Left lung (tissue), 10 donors: Measurements from ENCODE around the gene APLP2. TPM values are rescaled to one million over a fixed set of nuclear protein-coding genes. Genes with fewer than 3 reads are reported as not detected.

Experiments used
- ATAC-seq: fragments of 200-7000 bp; cut with Tn5 transposase; one replicate; pipeline ENCODE4 v1.9.1; 2020; ENCODE audit warnings: moderate library complexity
- DNase-seq, 4 donors: peaks; one replicate each; pipeline ENCODE4 v3.0.0-alpha.2; 2013 to 2020
- H3K27ac ChIP-seq, 2 donors: fragments of 200-600 bp; sonication (generic) in 1 of 2; one replicate each; pipeline versions ENCODE4 v1.5.0 to v1.8.0; 2020 to 2021
- H3K27me3 ChIP-seq, 2 donors: fragments of 200-600 bp; sonication (generic) in 1 of 2; one replicate each; pipeline versions ENCODE4 v1.5.0 to v1.8.0; 2020 to 2021
- H3K36me3 ChIP-seq, 2 donors: fragments of 200-600 bp; sonication (generic) in 1 of 2; one replicate each; pipeline versions ENCODE4 v1.5.0 to v1.8.0; 2020 to 2021
- H3K4me1 ChIP-seq, 2 donors: fragments of 200-600 bp; one replicate each; pipeline ENCODE4 v1.8.0; 2021
- H3K4me3 ChIP-seq, 2 donors: fragments of 200-600 bp; sonication (generic) in 1 of 2; one replicate each; pipeline versions ENCODE4 v1.5.0 to v1.8.0; 2020 to 2021; ENCODE audit warnings: mild to moderate bottlenecking in 1 of 2
- H3K9me3 ChIP-seq, 2 donors: fragments of 200-600 bp; sonication (generic) in 1 of 2; one replicate each; pipeline versions ENCODE4 v1.5.0 to v1.8.0; 2020 to 2021
- intact Hi-C, 2 donors: fragments of 100-400 bp; cut with DNase I; formaldehyde crosslinking; loops; one replicate each; pipeline versions ENCODE4 v1.11.2 to v1.14.2; 2022
- polyA plus RNA-seq, 6 donors: library from polyadenylated mRNA; unstranded; fragments of 120-200 nt; gene quantifications; one replicate each; pipeline ENCODE4 v1.2.1, GENCODE V29; 2013; ENCODE audit not compliant: insufficient read length in 6 of 6
- total RNA-seq, 2 donors: library from RNA; stranded (reverse); fragmentation: NEBNext Ultra II Directional; extraction: Animal tissue kit (Norgen Biotek cat#: 25700); gene quantifications; one replicate each; pipeline ENCODE4 v1.2.1, GENCODE V29; 2021
- TF ChIP-seq, protein P1 (sequence below), 2 donors: fragments of 200-600 bp; sonication (generic) in 1 of 2; IDR thresholded peaks; one replicate each; pipeline versions ENCODE4 v1.5.0 to v1.8.0; 2021; ENCODE audit warnings: antibody characterized with exemption in 2 of 2
- donor health status: DM: no; HTN: yes; CAD: no.
- donor health status: DM: no; HTN: no; CAD: no.

Gene APLP2
- total and polyA plus RNA-seq, 8 donors = 405 to 646 (median 486) TPM

DNA sequence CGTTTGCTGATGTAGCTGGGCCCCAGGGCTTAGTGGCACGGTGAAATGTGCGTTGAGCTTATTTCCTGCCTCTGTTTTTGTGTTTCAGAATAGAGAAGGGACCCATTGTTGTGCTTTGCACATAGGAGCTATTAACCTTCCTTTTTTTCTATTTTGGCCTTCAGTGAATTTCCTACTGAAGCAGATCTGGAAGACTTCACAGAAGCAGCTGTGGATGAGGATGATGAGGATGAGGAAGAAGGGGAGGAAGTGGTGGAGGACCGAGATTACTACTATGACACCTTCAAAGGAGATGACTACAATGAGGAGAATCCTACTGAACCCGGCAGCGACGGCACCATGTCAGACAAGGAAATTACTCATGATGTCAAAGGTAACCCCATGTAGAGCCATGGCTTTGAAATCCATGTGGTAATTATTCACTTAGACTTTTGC is 52.5 kb downstream of the APLP2 start:
- Histone ChIP-seq H3K27me3 (no peaks in the 10 kb centered on the region), H3K4me3 (no peak overlapping the region), H3K36me3 (peaks cover 0 to 36% of the 10 kb centered on the region in 2 donors), H3K27ac (peak overlapping the region in 1 of 2 donors; percentile 85), H3K9me3 (no peaks in the 10 kb centered on the region), H3K4me1 (peaks cover 25 to 93% of the 10 kb centered on the region in 2 donors)
- intact Hi-C loops = loop anchor here in 1 of 2 donors (5.0 kb wide), 1 partner anchor 120 kb away; the partner anchor contains the start of gene PRDM10
- TF ChIP-seq, protein P1, sequence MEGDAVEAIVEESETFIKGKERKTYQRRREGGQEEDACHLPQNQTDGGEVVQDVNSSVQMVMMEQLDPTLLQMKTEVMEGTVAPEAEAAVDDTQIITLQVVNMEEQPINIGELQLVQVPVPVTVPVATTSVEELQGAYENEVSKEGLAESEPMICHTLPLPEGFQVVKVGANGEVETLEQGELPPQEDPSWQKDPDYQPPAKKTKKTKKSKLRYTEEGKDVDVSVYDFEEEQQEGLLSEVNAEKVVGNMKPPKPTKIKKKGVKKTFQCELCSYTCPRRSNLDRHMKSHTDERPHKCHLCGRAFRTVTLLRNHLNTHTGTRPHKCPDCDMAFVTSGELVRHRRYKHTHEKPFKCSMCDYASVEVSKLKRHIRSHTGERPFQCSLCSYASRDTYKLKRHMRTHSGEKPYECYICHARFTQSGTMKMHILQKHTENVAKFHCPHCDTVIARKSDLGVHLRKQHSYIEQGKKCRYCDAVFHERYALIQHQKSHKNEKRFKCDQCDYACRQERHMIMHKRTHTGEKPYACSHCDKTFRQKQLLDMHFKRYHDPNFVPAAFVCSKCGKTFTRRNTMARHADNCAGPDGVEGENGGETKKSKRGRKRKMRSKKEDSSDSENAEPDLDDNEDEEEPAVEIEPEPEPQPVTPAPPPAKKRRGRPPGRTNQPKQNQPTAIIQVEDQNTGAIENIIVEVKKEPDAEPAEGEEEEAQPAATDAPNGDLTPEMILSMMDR (IDR thresholded peaks at IDR 0.05) = no peak
- ATAC-seq = no peak
- DNase-seq = no peak

DNA sequence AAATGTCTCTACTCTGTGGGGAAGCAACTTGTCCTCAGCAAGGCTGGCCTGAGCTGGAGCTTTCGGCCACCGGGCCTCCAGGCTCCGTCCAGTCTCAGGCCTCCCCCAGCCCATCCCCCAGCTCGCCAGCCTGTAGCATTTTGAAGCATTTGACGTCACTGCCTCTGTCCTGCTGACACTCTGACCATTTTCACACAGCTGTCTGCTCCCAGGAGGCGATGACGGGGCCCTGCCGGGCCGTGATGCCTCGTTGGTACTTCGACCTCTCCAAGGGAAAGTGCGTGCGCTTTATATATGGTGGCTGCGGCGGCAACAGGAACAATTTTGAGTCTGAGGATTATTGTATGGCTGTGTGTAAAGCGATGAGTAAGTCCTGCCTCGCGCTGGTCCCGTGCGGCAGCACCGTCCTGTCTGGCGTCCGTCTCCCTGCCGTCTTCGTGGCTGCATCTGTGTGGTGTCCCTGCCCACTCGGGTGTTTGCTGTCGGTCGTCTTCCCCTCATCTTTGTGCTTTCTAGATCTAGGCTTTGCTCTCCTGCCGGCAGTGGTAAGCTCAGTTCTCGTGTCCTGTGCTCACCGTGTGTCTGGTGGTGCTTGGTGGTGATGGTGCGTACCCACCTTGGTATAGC is 53.8 kb downstream of the APLP2 start:
- Histone ChIP-seq H3K4me1 (peaks cover 25 to 83% of the 10 kb centered on the region in 2 donors), H3K27ac (peak overlapping the region; percentile 62 to 85), H3K36me3 (peaks cover 0 to 50% of the 10 kb centered on the region in 2 donors), H3K9me3 (no peaks in the 10 kb centered on the region), H3K4me3 (no peak overlapping the region), H3K27me3 (no peaks in the 10 kb centered on the region)
- TF ChIP-seq, protein P1 (IDR thresholded peaks at IDR 0.05) = no peak
- DNase-seq = no peak
- intact Hi-C loops = loop anchor here in 1 of 2 donors (5.0 kb wide), 1 partner anchor 121 kb away; the partner anchor contains the start of gene PRDM10
- no peak for ATAC-seq

DNA sequence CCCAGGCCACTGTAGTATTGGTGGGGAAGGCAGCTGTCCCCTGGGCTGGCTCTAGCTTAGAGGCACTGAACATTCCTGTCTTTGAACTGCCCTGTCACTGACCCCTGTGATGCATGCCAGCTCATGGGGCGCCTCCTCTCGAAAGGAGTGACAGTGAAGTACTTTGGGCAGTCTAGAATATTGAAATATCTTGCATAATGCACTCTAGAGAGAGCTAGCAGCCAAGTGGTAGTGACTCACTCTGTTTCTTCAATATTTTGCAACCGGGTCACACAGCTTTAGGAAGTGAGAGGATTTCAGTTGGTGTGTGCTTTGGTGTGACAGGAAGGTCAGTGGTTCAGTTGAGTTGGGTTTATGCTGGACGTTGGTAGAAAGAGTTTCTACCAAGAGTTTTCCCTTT is 54.4 kb downstream of the APLP2 start:
- ATAC-seq (peak; percentile 94), DNase-seq (peak in 3 of 4 donors; percentile 59 to 93 (median 90))
- peaks cover 25 to 77% of the 10 kb centered on the region in 2 donors for H3K4me1 ChIP-seq
- intact Hi-C loops = loop anchor here in 1 of 2 donors (5.0 kb wide), 1 partner anchor 122 kb away; the partner anchor contains the start of gene PRDM10
- TF ChIP-seq, protein P1 (IDR thresholded peaks at IDR 0.05) = no peak
- H3K9me3 ChIP-seq = no peaks in the 10 kb centered on the region
- peaks cover 1 to 55% of the 10 kb centered on the region in 2 donors for H3K36me3 ChIP-seq
- H3K4me3 ChIP-seq = no peak overlapping the region
- H3K27ac ChIP-seq = peak overlapping the region; percentile 62 to 85
- H3K27me3 ChIP-seq = no peaks in the 10 kb centered on the region

DNA sequence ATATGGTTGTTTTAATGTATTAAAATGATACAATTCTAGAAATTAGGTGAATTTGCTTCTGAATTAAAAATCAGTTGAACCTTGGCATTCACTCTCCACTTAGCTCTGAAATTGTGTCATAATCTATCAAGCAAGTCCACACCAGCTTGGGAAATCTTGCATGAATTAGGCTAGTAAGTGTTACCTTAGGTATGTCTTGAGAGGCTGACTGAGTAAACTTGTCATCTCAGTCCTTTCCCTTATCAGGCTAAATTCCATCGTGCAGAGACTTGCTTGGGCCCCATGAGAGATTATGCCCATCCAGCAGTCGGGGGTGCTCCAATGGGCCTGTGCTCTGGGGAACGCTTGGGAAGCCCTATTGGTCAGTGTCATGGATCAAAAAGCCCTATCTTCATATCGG is 55.9 kb downstream of the APLP2 start:
- TF ChIP-seq, protein P1 (IDR thresholded peaks at IDR 0.05) = no peak
- intact Hi-C loops = no loop called here
- ATAC-seq = peak; percentile 63
- Histone ChIP-seq H3K4me1 (peaks cover 25 to 62% of the 10 kb centered on the region in 2 donors), H3K9me3 (no peaks in the 10 kb centered on the region), H3K36me3 (peaks cover 5 to 71% of the 10 kb centered on the region in 2 donors), H3K4me3 (no peak overlapping the region), H3K27ac (peak overlapping the region in 1 of 2 donors; percentile 85), H3K27me3 (no peaks in the 10 kb centered on the region)
- DNase-seq = no peak

DNA sequence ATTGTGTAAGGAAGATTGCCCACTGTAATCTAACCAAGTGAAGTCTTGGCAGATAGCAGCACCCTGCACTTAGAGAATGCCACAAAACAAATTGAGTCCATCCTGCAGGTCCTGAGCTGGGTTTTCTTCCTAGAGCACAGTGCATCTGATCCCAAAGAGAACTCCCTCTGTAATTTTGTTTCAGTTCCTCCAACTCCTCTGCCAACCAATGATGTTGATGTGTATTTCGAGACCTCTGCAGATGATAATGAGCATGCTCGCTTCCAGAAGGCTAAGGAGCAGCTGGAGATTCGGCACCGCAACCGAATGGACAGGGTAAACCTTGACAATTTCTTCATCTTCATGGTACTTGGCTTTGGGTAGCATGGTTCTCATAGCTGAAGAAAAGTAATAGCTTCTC is 56.8 kb downstream of the APLP2 start:
- TF ChIP-seq, protein P1 (IDR thresholded peaks at IDR 0.05) = no peak

More for the DNA sequence above, 56.8 kb downstream of the APLP2 start:
- ATAC-seq = no peak
- Histone ChIP-seq H3K9me3 (no peaks in the 10 kb centered on the region), H3K4me3 (no peak overlapping the region), H3K4me1 (peaks cover 25 to 54% of the 10 kb centered on the region in 2 donors), H3K36me3 (peaks cover 5 to 77% of the 10 kb centered on the region in 2 donors), H3K27ac (no peak overlapping the region), H3K27me3 (no peaks in the 10 kb centered on the region)
- DNase-seq = no peak
- intact Hi-C loops = no loop called here
